HG02884 (cell line): ENCODE results near the gene TPX2.

Experiments used
- ATAC-seq: cut with Tn5 transposase; IDR thresholded peaks from one replicate; pipeline ENCODE4 v1.9.1; 2021; ENCODE audit warnings: mild to moderate bottlenecking, moderate library complexity; ENCODE audit not compliant: unreplicated experiment

Gene TPX2

DNA sequence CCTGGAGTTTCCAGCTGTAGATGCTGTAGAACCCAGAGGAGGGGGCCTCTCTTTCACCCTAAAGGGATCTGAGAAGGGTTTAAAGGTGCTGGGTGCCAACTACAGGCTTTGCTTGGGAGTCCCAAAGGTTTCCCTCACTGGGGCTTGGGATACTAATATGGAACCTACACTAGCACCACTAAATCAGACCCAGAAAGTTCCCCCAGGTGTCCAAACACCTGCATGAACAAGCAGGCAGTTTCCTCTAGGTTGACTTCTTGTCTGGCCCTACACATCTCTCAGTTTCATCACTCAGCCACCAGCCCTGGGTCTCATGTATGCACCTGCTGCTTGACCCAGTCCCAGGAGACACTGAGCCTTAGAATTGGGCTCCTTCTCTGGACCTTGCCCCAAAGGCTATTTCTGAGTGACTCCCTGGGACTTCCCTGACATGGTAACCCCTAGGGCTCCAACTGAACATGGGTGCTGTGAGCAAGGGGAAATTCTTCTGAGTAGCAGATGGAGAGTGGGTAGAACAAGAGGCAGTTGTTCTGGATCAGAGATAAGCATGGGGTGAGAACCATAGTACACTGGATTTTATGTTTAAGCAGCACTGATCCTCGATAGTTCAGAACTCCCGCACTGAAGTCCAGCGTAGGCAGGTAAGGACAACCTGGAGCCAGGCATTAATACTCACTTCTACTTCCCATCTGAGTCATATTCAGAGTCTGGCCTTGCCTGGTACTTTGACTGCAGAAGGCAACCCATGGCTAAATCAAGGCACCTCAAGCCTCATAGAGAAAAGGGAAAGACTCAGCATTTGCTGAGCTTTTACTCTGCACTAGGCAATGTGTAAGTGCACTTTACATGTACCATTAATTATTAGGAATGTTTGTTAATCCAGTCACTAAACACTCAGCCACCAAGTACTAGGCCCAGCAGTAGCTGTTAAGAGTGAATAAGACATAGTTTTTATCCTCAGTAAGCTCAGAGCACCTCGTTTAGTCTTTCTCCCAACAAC lies 33.2 kb upstream of the TPX2 start:
- ATAC-seq: peak; percentile 76

DNA sequence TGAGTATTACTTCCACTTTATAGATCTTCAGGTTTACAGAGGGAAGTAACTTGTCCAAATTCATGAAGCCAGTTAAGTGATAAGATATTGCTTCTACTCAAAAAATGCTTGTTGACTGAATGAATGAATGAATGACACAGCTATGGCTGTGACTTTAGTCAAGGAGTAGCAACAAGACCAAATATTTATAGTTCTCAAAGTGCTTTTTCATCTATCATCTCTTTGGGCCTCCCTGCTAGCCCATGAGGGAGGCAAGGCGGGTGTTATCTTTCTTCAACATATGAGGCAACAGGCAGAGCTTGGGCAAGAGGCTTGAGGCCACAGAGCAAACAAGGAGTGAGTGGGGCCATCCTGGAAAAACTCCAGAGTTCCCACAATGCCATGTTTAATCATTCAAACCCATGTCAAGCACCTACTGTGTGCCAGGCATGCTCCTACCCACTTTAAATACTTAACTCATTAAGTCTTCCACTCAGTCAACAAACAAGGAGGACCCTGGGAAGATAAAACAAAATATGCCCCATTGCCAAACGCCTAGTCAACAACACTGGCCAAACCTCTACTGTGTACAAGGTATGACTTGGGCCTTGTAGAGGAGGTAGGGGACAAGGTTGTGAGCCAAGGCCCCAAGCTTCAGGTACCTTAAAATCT lies 32.4 kb upstream of the TPX2 start:
- ATAC-seq: no peak

DNA sequence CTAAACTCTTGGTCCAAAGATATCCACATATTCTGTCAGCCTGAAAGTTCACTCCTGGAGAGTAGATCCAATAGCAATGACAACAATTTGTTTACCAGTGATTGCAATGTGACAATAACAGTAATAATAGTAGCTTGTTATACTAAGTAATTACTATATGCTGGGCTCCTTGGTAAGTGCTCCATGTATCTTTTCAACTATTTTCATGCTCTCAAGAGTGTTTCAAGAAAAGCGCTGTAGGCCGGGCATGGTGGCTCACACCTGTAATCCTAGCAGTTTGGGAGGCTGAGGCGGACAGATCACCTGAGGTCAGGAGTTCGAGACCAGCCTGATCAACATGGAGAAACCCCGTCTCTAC lies 31.9 kb upstream of the TPX2 start:
- no peak for ATAC-seq

DNA sequence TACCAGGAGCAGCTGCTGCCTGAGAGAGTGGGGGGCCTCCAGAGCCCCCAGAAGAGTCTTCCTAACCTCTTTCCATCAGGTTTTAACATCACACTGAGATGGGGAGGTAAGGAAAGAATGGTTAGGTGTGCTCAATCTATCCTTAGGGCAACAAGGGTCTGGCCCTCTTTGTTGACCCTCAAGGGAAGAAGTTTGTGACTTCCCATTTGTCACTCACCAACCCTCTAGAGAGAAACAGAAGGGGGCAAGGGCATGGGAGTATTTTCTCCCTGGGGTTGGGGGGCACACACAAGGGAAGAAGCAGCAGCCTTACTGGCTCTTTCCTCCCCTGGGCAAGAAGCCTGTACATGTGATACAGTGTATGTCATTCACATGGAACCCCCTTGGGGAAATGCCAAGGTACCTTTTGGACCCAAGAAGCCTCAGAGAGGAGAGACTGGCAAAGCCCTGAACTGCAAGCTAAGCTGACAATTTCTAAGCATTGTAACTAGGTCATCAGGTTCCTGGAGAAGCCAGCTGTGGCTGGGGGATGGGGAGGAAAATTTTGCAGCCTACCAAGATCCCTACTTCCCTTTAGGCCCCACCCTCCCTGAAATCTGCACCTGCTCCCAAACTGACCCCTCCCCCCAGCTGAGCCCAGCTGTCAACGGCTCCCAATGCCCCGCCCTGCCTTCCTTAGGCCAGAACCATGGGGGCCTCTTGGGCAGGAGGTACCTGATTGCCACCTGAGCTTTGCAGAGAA lies 30.9 kb upstream of the TPX2 start:
- ATAC-seq: no peak

DNA sequence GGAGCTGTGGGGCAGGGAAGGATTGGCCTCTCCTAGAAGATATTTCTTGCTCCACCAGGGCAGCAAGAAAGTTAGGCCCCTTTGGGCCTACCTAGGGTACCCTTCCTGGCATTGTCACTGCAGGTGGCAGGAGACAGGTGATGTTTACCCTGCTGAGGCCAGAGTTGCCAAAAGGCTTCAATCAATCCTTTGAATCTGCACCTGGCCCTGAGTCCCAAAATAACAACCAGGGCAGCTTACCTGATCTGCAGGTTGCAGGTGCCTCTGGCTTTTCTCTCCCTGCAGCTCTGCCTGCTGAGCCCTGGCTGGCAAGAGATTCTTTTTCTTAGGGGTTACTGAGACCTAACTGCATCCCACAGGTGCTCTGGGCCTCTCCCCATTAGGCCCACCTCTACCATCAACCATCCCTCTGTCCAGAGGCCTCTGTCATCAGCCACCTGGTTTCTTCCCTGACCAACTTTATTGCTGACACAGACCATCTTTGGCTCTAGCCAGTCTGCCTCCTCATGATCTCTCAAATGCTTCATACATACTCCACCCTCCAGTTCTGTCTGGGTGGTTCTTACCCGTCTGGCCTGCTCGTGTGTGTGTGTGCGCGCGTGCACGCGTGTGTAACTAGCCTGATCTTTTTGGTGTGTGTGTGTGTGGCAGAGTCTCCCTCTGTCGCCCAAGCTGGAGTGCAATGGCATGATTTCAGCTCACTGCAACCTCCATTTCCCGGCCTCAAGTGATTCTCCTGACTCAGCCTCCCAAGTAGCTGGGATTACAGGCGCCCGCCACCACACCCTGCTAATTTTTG lies 30.2 kb upstream of the TPX2 start:
- ATAC-seq: no peak

DNA sequence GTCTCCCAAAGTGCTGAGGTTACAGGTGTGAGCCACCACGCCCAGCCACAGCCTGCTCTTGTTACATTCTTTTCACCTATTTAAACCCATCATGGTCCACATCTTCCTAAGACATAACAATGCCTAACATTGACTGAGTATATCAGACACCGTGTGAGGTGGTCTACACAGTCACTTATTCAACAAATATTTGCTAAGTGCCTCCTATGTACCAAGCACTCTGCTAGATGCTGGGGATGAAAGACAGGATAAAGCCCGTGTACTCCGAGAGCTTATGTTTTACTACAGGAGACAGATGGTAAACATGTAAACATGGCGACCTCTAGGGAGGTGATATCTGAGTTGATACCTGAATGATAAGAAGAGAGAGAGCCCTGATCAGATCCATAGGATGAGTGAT lies 29.2 kb upstream of the TPX2 start:
- no peak for ATAC-seq

DNA sequence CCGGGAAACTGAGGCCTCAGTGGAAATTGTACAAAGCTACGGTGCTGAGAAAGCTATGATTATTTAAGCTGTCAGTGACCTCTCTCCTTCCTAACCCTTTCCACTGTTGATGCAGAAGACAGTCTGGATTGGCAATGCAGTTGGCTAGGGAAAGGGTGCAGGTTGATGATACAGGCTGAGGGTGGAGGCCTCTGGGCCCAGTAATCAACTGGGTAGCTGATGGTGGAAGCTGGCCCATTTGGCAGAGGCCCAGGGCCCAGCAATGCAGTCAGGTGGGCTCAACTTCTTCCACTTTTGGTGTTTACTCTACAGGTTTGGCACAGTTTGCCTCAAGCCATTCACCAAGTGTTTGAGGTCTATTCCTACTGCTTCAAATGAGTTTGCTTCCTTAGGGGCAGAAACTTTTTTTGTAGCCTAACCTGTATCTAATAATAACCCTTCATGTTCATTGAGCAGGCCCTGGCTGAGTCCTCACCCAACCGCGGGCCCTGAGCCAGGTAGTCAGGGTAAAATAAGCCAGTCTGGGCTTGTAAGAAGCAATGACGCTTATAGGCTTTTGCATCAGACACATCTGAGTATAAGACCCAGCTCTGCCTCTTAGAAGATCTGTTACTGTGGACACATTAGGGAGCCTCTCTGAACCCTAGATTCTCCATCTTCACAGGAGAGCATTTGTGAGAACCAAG lies 28.5 kb upstream of the TPX2 start:
- ATAC-seq: no peak

- ATAC-seq: no peak
Measured at GRCh38 chr20:31711179-31712111, 27.6 kb upstream of the TPX2 start.

DNA sequence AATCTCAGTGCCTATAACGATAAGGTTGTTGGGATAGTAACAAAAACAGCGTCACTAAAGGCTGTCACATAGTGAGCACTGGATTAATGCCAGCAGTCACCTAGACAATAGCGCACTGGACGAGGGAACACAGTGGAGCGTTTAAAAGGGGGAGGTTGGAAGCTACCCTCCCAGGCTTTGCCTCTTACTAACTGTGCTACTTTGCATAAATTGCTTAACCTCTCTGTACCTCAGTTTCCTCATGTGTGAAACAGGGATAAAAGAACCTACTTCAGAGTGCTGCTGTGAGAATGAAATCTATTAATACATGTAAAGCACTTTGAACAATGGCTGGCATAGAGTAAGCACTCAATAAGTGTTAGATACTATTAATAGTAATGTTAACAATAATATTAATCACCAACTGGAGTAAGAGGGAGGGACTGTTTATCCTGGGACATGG lies 27.0 kb upstream of the TPX2 start:
- no peak for ATAC-seq

DNA sequence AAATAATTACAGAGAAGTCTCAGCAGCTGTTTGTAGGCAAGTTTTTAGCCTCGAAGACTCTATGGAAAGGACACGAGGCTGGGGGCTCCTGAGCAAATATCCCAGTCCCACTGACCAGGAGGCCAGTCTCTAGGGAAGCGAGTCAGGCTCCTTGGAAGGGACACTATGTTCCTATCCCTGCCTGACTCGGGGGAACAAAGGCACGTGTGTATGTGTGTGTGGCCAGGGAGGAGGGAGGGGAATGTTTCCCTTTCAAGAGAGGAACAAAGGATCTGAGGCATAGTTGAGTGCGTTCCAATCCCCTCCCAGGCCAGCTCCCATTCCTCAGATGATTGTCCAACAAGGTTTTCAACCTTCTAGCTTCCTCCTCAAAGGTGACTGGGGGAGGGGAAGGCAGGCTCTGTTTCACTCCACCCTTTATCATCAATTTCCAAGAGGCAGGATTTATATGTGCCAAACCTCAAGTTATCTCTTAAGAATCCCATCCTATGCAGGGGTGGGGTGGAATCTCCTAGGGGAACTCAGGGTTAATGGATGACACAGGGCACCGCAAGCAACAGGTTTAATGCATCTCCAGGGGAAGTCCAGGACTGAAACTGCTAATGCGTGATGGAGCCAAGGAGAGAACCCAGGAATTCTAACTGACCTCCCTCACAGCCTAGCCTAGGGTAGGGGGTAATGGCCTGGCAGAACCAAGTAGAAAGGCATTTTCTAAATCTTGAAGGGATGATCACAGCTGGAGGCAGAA lies 26.4 kb upstream of the TPX2 start:
- no peak for ATAC-seq

DNA sequence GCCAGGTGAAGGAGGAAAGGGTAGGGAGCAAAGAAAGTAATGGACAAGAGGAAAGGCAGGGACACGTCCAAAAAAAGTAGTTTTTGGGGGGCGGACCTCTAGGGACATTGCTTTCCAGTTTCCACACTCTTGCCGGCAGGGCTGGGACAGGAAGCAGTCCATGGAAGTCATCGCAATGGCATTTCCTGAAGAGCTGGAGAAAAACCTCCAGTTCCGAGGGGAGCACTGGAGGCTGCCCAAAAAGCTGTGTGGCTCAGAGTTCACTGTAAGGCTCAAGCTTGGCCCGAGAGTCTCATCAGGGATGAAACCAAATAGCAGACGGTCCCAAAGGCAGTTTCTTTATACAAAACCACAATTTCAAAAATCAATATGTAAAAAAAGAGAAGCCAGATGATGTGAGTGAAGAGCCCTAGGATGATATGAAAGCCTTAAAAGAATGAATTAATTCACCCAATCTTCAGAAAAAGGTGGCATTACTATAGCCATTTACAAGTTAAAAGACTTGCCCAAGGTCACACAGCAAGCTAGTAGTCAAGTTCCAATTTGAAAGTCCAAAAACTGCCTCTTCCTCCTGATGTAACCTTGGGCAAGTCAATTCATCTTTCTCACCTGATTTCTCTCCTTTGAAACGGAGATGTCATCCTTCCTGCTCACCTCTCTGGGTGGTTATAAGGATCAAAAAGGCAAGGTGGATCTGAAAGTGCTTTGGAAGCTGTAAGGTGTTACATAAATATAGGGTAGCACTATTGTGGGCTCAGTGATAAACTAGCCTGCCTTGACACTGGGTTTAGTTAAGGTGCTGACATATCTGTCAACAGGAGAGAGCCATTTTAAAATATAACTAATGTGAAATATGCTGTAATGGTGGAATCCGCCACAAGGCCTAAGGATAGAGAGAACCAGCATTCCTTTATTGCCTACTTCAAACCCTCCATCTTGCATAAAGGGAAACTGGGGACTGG lies 25.5 kb upstream of the TPX2 start:
- no peak for ATAC-seq

GRCh38 chr20:31715766-31716165 lies 23.3 kb upstream of the TPX2 start:
- ATAC-seq: no peak

GRCh38 chr20:31716351-31716750 lies 22.7 kb upstream of the TPX2 start:
- ATAC-seq: no peak

- ATAC-seq: peak; percentile 20
Measured at GRCh38 chr20:31716818-31717477, 22.1 kb upstream of the TPX2 start.

DNA sequence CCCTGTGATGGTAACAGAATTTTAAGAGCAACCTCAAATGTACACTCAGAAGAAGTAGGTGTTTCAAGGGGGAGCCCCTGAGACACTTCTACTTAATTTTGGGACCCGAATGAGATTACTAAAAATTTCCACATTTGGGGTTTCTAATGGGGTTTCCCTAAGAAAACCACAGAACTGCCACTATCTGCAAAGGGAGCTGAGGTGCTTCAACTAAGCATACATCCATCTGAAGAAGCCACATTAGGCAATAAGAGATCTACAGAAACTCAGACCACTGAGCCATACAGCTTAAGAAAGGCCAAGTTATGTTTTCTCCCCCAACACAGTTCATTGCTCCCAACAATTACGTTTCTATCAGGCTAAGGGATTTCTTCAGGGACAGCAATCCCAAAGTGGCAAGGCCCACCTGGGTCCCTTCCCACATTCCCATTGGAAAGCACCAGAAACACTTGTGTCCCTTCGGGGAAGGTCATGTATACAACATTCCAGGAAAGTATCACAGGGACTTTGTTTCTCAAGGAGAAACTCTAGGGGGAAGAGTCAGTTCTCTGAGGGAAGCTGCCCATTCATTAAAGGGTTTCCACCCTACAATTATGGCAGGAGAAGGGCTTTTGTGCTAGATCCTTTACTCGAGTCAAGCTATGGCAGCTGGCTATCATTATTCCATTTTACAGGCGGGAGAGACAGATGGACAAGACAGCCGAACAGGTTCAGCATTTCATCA lies 21.4 kb upstream of the TPX2 start:
- peak; percentile 58 for ATAC-seq
